Testis (tissue), 2 donors: ENCODE results near the gene EPB41.

Experiments used
- POLR2A ChIP-seq: fragments of 450-650 bp; IDR thresholded peaks from one replicate; pipeline ENCODE4 v1.6.1; 2017; ENCODE audit warnings: antibody characterized with exemption, mild to moderate bottlenecking, moderate library complexity
- TF ChIP-seq, protein P1 (sequence below), 3 experiments: fragments of 450-650 bp in 2 of 3; fragments of 200-600 bp in 1 of 3; sonication (generic) in 1 of 3; IDR thresholded peaks; one replicate each; pipeline ENCODE4 v1.5.1; 2016 to 2019; ENCODE audit warnings: antibody characterized with exemption in 3 of 3, mild to moderate bottlenecking in 2 of 3, moderate library complexity in 1 of 3

DNA sequence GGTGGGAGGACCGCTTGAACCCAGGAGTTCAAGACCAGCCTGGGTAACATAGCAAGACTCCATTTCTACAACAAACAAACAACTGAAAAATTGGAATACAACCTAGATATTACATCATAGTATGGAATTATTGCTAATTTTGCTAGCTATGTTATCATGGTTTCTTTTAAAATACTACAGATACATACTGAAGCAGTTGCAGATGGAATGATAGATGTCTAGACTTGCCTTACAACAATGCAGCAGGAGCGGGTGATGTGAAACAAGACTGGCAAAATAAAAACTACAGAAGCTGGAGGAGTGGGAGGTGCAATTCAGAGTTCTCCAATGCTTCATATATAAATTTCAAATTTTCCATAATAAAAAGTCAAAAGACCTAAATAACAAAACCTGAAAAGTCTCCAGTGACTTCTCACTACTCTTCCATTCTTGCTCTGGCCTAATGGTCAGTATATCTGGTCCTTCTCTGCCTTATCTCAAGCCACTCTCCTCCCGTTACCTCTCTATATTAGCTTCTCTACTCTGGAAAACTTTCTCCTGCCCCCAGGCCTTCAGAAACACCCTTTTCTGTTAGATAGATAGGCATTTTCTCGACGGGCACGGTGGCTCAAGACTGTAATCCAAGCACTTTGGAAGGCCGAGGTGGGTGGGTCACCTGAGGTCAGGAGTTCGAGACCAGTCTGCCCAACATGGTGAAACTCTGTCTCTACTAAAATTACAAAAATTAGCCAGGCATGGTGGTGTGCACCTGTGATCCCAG lies 237.9 kb downstream of the EPB41 start:
- TF ChIP-seq, protein P1, sequence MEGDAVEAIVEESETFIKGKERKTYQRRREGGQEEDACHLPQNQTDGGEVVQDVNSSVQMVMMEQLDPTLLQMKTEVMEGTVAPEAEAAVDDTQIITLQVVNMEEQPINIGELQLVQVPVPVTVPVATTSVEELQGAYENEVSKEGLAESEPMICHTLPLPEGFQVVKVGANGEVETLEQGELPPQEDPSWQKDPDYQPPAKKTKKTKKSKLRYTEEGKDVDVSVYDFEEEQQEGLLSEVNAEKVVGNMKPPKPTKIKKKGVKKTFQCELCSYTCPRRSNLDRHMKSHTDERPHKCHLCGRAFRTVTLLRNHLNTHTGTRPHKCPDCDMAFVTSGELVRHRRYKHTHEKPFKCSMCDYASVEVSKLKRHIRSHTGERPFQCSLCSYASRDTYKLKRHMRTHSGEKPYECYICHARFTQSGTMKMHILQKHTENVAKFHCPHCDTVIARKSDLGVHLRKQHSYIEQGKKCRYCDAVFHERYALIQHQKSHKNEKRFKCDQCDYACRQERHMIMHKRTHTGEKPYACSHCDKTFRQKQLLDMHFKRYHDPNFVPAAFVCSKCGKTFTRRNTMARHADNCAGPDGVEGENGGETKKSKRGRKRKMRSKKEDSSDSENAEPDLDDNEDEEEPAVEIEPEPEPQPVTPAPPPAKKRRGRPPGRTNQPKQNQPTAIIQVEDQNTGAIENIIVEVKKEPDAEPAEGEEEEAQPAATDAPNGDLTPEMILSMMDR (IDR thresholded peaks at IDR 0.05) = no peak
- TF ChIP-seq POLR2A = no peak
